GM23248 (cell line): ENCODE data around the gene CTNNA2.

Source experiments
- EZH2 ChIP-seq: fragments of 200-600 bp; sonication (generic); IDR thresholded peaks from 2 replicates; pipeline ENCODE4 v1.6.1; 2018; ENCODE audit warnings: antibody characterized with exemption, mild to moderate bottlenecking; ENCODE audit not compliant: insufficient read depth, poor library complexity, severe bottlenecking
- EZH2phosphoT487 ChIP-seq: fragments of 200-600 bp; sonication (generic); IDR thresholded peaks from 2 replicates; pipeline ENCODE4 v1.6.1; 2018; ENCODE audit warnings: antibody characterized with exemption, moderate library complexity, mild to moderate bottlenecking, low read depth; ENCODE audit not compliant: insufficient read depth

GRCh38 chr2:80269806-80270205, 757.0 kb downstream of the CTNNA2 start:
- no peak for TF ChIP-seq EZH2
- no peak for TF ChIP-seq EZH2phosphoT487
